CD8-positive, alpha-beta memory T cell (primary cell): ENCODE results near the gene RNU11. TPM values are rescaled to one million over a fixed set of nuclear protein-coding genes. Genes with fewer than 3 reads are reported as not detected.

Source experiments
- CTCF ChIA-PET: fragments of 350-600 bp; sonication (Branson Sonifier 250); formaldehyde crosslinking; loops from one replicate; lab custom pipeline; 2021; ENCODE audit warnings: antibody characterized with exemption; lab: Charles Lee
- POLR2A ChIA-PET: fragments of 350-600 bp; sonication (Branson Sonifier 250); formaldehyde crosslinking; loops from one replicate; lab custom pipeline; 2021; ENCODE audit warnings: antibody characterized with exemption; lab: Charles Lee
- DNase-seq, 5 donors: peaks; one replicate each; pipeline versions ENCODE4 v3.0.0 to v3.0.0-alpha.2; 2020 to 2022; ENCODE audit warnings: mixed read lengths in 1 of 5
- H3K27ac ChIP-seq: one replicate; pipeline ENCODE4 v1.7.0; 2013; ENCODE audit warnings: low read depth, mild to moderate bottlenecking, low read length, moderate library complexity
- H3K27me3 ChIP-seq: 2 replicates; pipeline ENCODE4 v1.7.0; 2013; ENCODE audit warnings: low read length, mild to moderate bottlenecking; ENCODE audit not compliant: insufficient read depth, poor library complexity, severe bottlenecking
- H3K36me3 ChIP-seq: 2 replicates; pipeline ENCODE4 v1.7.0; 2013; ENCODE audit warnings: mild to moderate bottlenecking, low read length, moderate library complexity; ENCODE audit not compliant: insufficient read depth
- H3K4me1 ChIP-seq: 2 replicates; pipeline ENCODE4 v1.7.0; 2013; ENCODE audit warnings: mild to moderate bottlenecking, low read length, moderate library complexity; ENCODE audit not compliant: insufficient read depth
- H3K4me3 ChIP-seq: 2 replicates; pipeline ENCODE4 v1.7.0; 2013; ENCODE audit warnings: mild to moderate bottlenecking, low read length
- H3K9me3 ChIP-seq: 2 replicates; pipeline ENCODE4 v1.7.0; 2013; ENCODE audit warnings: mild to moderate bottlenecking, low read length
- H3K27ac Mint-ChIP-seq, 8 donors: one replicate each; pipeline ENCODE4 v1.8.0; 2020 to 2021; ENCODE audit warnings: mixed read lengths in 8 of 8, mild to moderate bottlenecking in 6 of 8, inconsistent platforms in 3 of 8, moderate library complexity in 3 of 8
- H3K27me3 Mint-ChIP-seq, 2 donors: one replicate each; pipeline ENCODE4 v1.8.0; 2020 to 2021; ENCODE audit warnings: mixed read lengths in 2 of 2, mild to moderate bottlenecking in 1 of 2, moderate library complexity in 1 of 2
- H3K36me3 Mint-ChIP-seq, 3 donors: one replicate each; pipeline ENCODE4 v1.8.0; 2020 to 2021; ENCODE audit warnings: mixed read lengths in 3 of 3, inconsistent platforms in 1 of 3, mild to moderate bottlenecking in 1 of 3
- H3K4me1 Mint-ChIP-seq, 3 donors: one replicate each; pipeline ENCODE4 v1.8.0; 2020 to 2021; ENCODE audit warnings: mixed read lengths in 3 of 3, inconsistent platforms in 1 of 3, mild to moderate bottlenecking in 1 of 3
- H3K4me3 Mint-ChIP-seq, 7 donors: one replicate each; pipeline ENCODE4 v1.8.0; 2020 to 2021; ENCODE audit warnings: mixed read lengths in 7 of 7, mild to moderate bottlenecking in 6 of 7, moderate library complexity in 4 of 7, inconsistent platforms in 2 of 7
- H3K9me3 Mint-ChIP-seq, 5 donors: one replicate each; pipeline ENCODE4 v1.8.0; 2020 to 2022; ENCODE audit warnings: mixed read lengths in 5 of 5, mild to moderate bottlenecking in 3 of 5, moderate library complexity in 2 of 5, inconsistent platforms in 1 of 5
- polyA plus RNA-seq: library from polyadenylated mRNA; unstranded; fragments of 300-500 nt; fragmentation: Illumina TruSeq; gene quantifications from one replicate; pipeline ENCODE4 v1.2.3, GENCODE V29; 2021
- total RNA-seq, 2 experiments: library from RNA; stranded (reverse); gene quantifications; one replicate each; pipeline ENCODE4 v1.2.3, GENCODE V29; 2021

The RNU11 gene
- not detected for total RNA-seq
- polyA plus RNA-seq = not detected

GRCh38 chr1:28648474-28649198, at the start of gene RNU11:
Gene RNU11, plus strand, starts transcription at chr1:28648600.
- H3K27ac Mint-ChIP-seq = peak within 1 kb of the TSS; percentile 95 to 100 (median 99)
- Histone ChIP-seq H3K27ac (peak within 1 kb of the TSS; percentile 99), H3K4me3 (peak within 1 kb of the TSS; percentile 89), H3K36me3 (no peaks in the 10 kb centered on the region), H3K9me3 (no peaks in the 10 kb centered on the region), H3K4me1 (peaks cover 30% of the 10 kb centered on the region), H3K27me3 (no peaks in the 10 kb centered on the region)
- H3K36me3 Mint-ChIP-seq = no peaks in the 10 kb centered on the region
- POLR2A ChIA-PET = interaction anchor here (0.5 to 2.3 kb wide), 20 partner anchors 12 to 535 kb away, joined by 3 to 83 read pairs (median 4); partner anchors contain the start of genes GMEB1, MED18, SRSF4 and TRNAU1AP
- CTCF ChIA-PET = interaction anchor here (1.2 to 2.7 kb wide), 5 partner anchors 20 to 88 kb away, joined by 3 to 14 read pairs (median 7); partner anchors contain the start of genes GMEB1 and YTHDF2
- H3K4me3 Mint-ChIP-seq = peak within 1 kb of the TSS; percentile 79 to 92 (median 90)
- DNase-seq = peak; percentile 75 to 94 (median 93)
- H3K27me3 Mint-ChIP-seq = peaks cover 0 to 6% of the 10 kb centered on the region in 2 donors
- H3K4me1 Mint-ChIP-seq = peaks cover 24 to 37% (median 33%) of the 10 kb centered on the region in 3 donors
- H3K9me3 Mint-ChIP-seq = no peaks in the 10 kb centered on the region

- Histone ChIP-seq H3K27ac (no peak overlapping the region), H3K4me3 (no peak overlapping the region), H3K9me3 (no peaks in the 10 kb centered on the region), H3K36me3 (peaks cover 24% of the 10 kb centered on the region), H3K27me3 (no peaks in the 10 kb centered on the region), H3K4me1 (no peaks in the 10 kb centered on the region)
- ChIA-PET CTCF (no interaction called here), POLR2A (no interaction called here)
- no peaks in the 10 kb centered on the region for H3K4me1 Mint-ChIP-seq
- DNase-seq = no peak
- no peaks in the 10 kb centered on the region for H3K9me3 Mint-ChIP-seq
- peaks cover 4 to 54% (median 11%) of the 10 kb centered on the region in 3 donors for H3K36me3 Mint-ChIP-seq
- peak overlapping the region in 2 of 8 donors; percentile 50 to 59 for H3K27ac Mint-ChIP-seq
- H3K4me3 Mint-ChIP-seq = no peak overlapping the region
- H3K27me3 Mint-ChIP-seq = no peaks in the 10 kb centered on the region
These were observed 46.7 kb upstream of the RNU11 start for GRCh38 chr1:28601696-28602095.

GRCh38 chr1:28602536-28603439, 45.6 kb upstream of the RNU11 start:
- ChIA-PET CTCF (interaction anchor here (0.8 to 1.6 kb wide), 4 partner anchors 22 to 243 kb away, joined by 3 to 4 read pairs (median 3); no protein-coding TSS in a partner anchor), POLR2A (interaction anchor here (0.7 to 1.4 kb wide), 2 partner anchors 19 to 21 kb away, joined by 3 to 4 read pairs; no protein-coding TSS in a partner anchor)
- H3K36me3 Mint-ChIP-seq = peaks cover 4 to 64% (median 11%) of the 10 kb centered on the region in 3 donors
- H3K9me3 Mint-ChIP-seq = no peaks in the 10 kb centered on the region
- H3K27me3 ChIP-seq = no peaks in the 10 kb centered on the region
- peak in 2 of 5 donors; percentile 12 to 17 for DNase-seq
- H3K27ac Mint-ChIP-seq = peak overlapping the region in 2 of 8 donors; percentile 12 to 57
- peaks cover 24% of the 10 kb centered on the region for H3K36me3 ChIP-seq
- H3K27ac ChIP-seq = no peak overlapping the region
- no peaks in the 10 kb centered on the region for H3K4me1 Mint-ChIP-seq
- no peak overlapping the region for H3K4me3 ChIP-seq
- no peaks in the 10 kb centered on the region for H3K4me1 ChIP-seq
- no peaks in the 10 kb centered on the region for H3K9me3 ChIP-seq
- H3K27me3 Mint-ChIP-seq = no peaks in the 10 kb centered on the region
- no peak overlapping the region for H3K4me3 Mint-ChIP-seq

- Mint-ChIP-seq H3K9me3 (no peaks in the 10 kb centered on the region), H3K36me3 (peaks cover 4 to 69% (median 11%) of the 10 kb centered on the region in 3 donors), H3K4me1 (no peaks in the 10 kb centered on the region), H3K27ac (peak overlapping the region in 1 of 8 donors; percentile 26), H3K27me3 (no peaks in the 10 kb centered on the region), H3K4me3 (no peak overlapping the region)
- no peak for DNase-seq
- Histone ChIP-seq H3K27me3 (no peaks in the 10 kb centered on the region), H3K9me3 (no peaks in the 10 kb centered on the region), H3K27ac (no peak overlapping the region), H3K4me1 (no peaks in the 10 kb centered on the region), H3K36me3 (peaks cover 24% of the 10 kb centered on the region), H3K4me3 (no peak overlapping the region)
- ChIA-PET POLR2A (interaction anchor here (0.6 kb wide), 1 partner anchor 90 kb away, joined by 3 read pairs; no protein-coding TSS in a partner anchor), CTCF (interaction anchor here (1.3 to 1.6 kb wide), 2 partner anchors 23 to 356 kb away, joined by 3 to 4 read pairs; no protein-coding TSS in a partner anchor)
These were observed 44.0 kb upstream of the RNU11 start for GRCh38 chr1:28604411-28604810.

- CTCF ChIA-PET = interaction anchor here (1.7 to 1.9 kb wide), 2 partner anchors 10 to 272 kb away, joined by 3 to 5 read pairs; no protein-coding TSS in a partner anchor
- POLR2A ChIA-PET = interaction anchor here (0.6 kb wide), 1 partner anchor 90 kb away, joined by 3 read pairs; no protein-coding TSS in a partner anchor
- Histone ChIP-seq H3K27ac (no peak overlapping the region), H3K9me3 (no peaks in the 10 kb centered on the region), H3K4me3 (no peak overlapping the region), H3K4me1 (no peaks in the 10 kb centered on the region), H3K36me3 (peaks cover 24% of the 10 kb centered on the region), H3K27me3 (no peaks in the 10 kb centered on the region)
- Mint-ChIP-seq H3K36me3 (peaks cover 4 to 71% (median 12%) of the 10 kb centered on the region in 3 donors), H3K27ac (peak overlapping the region in 2 of 8 donors; percentile 26), H3K9me3 (no peaks in the 10 kb centered on the region), H3K4me1 (no peaks in the 10 kb centered on the region), H3K27me3 (no peaks in the 10 kb centered on the region), H3K4me3 (no peak overlapping the region)
- DNase-seq = no peak
These were observed 43.4 kb upstream of the RNU11 start for GRCh38 chr1:28604962-28605361.

- no peak for DNase-seq
- H3K4me3 Mint-ChIP-seq = no peak overlapping the region
- no peaks in the 10 kb centered on the region for H3K27me3 ChIP-seq
- peaks cover 30% of the 10 kb centered on the region for H3K36me3 ChIP-seq
- ChIA-PET POLR2A (no interaction called here), CTCF (interaction anchor here (1.4 to 1.9 kb wide), 3 partner anchors 8 to 270 kb away, joined by 3 to 5 read pairs (median 3); no protein-coding TSS in a partner anchor)
- H3K36me3 Mint-ChIP-seq = peaks cover 8 to 71% (median 11%) of the 10 kb centered on the region in 3 donors
- H3K9me3 ChIP-seq = no peaks in the 10 kb centered on the region
- no peak overlapping the region for H3K27ac Mint-ChIP-seq
- H3K9me3 Mint-ChIP-seq = no peaks in the 10 kb centered on the region
- no peak overlapping the region for H3K27ac ChIP-seq
- H3K27me3 Mint-ChIP-seq = peaks cover 0 to 3% of the 10 kb centered on the region in 2 donors
- H3K4me3 ChIP-seq = no peak overlapping the region
- H3K4me1 ChIP-seq = no peaks in the 10 kb centered on the region
- H3K4me1 Mint-ChIP-seq = no peaks in the 10 kb centered on the region
These were observed 41.6 kb upstream of the RNU11 start for GRCh38 chr1:28606771-28607170.

- H3K4me1 ChIP-seq = no peaks in the 10 kb centered on the region
- no peaks in the 10 kb centered on the region for H3K27me3 ChIP-seq
- peaks cover 10 to 62% (median 15%) of the 10 kb centered on the region in 3 donors for H3K36me3 Mint-ChIP-seq
- peaks cover 20% of the 10 kb centered on the region for H3K36me3 ChIP-seq
- H3K27ac Mint-ChIP-seq = no peak overlapping the region
- H3K27me3 Mint-ChIP-seq = peaks cover 0 to 3% of the 10 kb centered on the region in 2 donors
- no peak overlapping the region for H3K4me3 ChIP-seq
- no peaks in the 10 kb centered on the region for H3K9me3 ChIP-seq
- no peak overlapping the region for H3K4me3 Mint-ChIP-seq
- H3K4me1 Mint-ChIP-seq = no peaks in the 10 kb centered on the region
- ChIA-PET POLR2A (no interaction called here), CTCF (no interaction called here)
- no peaks in the 10 kb centered on the region for H3K9me3 Mint-ChIP-seq
- no peak overlapping the region for H3K27ac ChIP-seq
- no peak for DNase-seq
These were observed 35.2 kb upstream of the RNU11 start for GRCh38 chr1:28613175-28613574.
